ENCODE results near the gene LAMB4. TPM values are rescaled to one million over a fixed set of nuclear protein-coding genes. Genes with fewer than 3 reads are reported as not detected.

The LAMB4 gene
- total and polyA plus RNA-seq, 2 experiments from 2014 or later, result 0.16 TPM; not detected in 1

DNA sequence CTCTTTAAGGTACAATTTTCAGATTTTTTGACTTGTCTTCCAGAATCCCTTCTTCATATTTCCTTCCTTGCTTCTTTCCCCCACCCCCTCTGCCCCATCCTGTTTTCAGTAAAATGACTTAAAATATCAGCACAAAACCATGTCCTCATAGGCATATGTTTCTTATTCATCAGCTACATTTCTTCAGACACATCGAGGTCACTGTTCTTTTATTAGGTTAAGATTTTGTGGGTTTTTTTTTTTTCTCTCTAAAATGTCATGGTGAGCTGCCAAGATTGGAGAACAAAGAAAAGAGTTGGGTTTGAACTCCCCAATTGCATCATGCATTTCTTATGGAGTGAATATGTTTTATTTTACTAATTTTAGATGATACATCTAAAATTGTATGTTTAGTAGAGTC is 35.8 kb downstream of the LAMB4 start:
- Histone ChIP-seq H3K27me3 (replicated peaks; ENCODE audit: insufficient read depth) (no peaks in the 10 kb centered on the region), H3K9me2 (ENCODE audit: insufficient read depth) (no peaks in the 10 kb centered on the region), H3K4me2 (ENCODE audit: unreplicated experiment) (peak overlapping the region; percentile 81), H3K36me3 (ENCODE audit: low read depth) (no peaks in the 10 kb centered on the region), H3K4me1 (ENCODE audit: insufficient read depth) (peaks cover 34% of the 10 kb centered on the region), H3K27ac (peak overlapping the region; percentile 91), H2AFZ (peak overlapping the region; percentile 61), H3K79me2 (ENCODE audit: insufficient read depth) (no peaks in the 10 kb centered on the region), H3F3A (ENCODE audit: insufficient read depth) (peaks cover 34% of the 10 kb centered on the region), H3K9ac (peak overlapping the region; percentile 63), H3K4me3 (peak overlapping the region; percentile 36), H3K9me3 (ENCODE audit: low read depth) (no peaks in the 10 kb centered on the region), H4K20me1 (ENCODE audit: insufficient read depth) (no peaks in the 10 kb centered on the region)
- DNase-seq, result peak; percentile 84
- no peak for TF ChIP-seq EZH2 (IDR thresholded peaks at IDR 0.05; ENCODE audit: insufficient read depth, poor library complexity, severe bottlenecking)
- 0 out of 2 replicates have a peak, but pooled peaks have one; percentile 55 for TF ChIP-seq EZH2phosphoT487 (IDR thresholded peaks at IDR 0.05; ENCODE audit: insufficient read depth, low read depth)
- 0% methylated on average over 1 of the region's 1 CpG for WGBS, 2 experiments (ENCODE audit: low coverage in 1 of 2, low lambda C conversion rate in 2 of 2, missing lambda C conversion rate in 2 of 2)
- in situ Hi-C loops (cut with MboI), result no loop called here

DNA sequence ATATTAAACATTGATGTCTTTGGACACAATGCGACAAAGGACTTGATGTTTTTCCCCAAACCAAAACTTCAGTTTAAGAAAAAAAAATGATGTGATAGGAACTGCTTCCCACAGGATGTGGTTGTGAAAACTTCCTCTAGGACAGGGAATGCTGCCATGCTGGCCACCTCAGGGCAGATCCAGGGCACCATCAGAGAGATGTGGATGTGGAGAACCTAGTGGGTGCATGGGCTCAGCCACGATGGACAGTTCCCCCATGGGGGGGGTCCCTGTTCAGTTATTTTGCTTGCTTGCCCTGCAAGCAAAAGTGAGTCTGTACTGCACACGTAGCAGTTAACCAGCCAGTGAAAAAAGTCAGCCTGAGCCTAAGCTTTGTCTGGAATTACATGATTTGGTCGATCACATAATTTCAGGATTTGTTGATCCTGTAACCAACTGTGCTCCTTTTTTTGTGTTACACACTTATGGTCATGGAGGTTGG is 36.3 kb downstream of the LAMB4 start:
- in situ Hi-C loops (cut with MboI), result no loop called here
- TF ChIP-seq EZH2phosphoT487 (IDR thresholded peaks at IDR 0.05; ENCODE audit: insufficient read depth, low read depth), result no peak
- TF ChIP-seq EZH2 (IDR thresholded peaks at IDR 0.05; ENCODE audit: insufficient read depth, poor library complexity, severe bottlenecking), result no peak
- Histone ChIP-seq H3K9ac (peak overlapping the region; percentile 63), H3K9me2 (ENCODE audit: insufficient read depth) (no peaks in the 10 kb centered on the region), H4K20me1 (ENCODE audit: insufficient read depth) (no peaks in the 10 kb centered on the region), H3K79me2 (ENCODE audit: insufficient read depth) (no peaks in the 10 kb centered on the region), H2AFZ (peak overlapping the region; percentile 61), H3K36me3 (ENCODE audit: low read depth) (no peaks in the 10 kb centered on the region), H3K4me3 (peak overlapping the region; percentile 36), H3K4me1 (ENCODE audit: insufficient read depth) (peaks cover 33% of the 10 kb centered on the region), H3K4me2 (ENCODE audit: unreplicated experiment) (peak overlapping the region; percentile 81), H3K27me3 (replicated peaks; ENCODE audit: insufficient read depth) (no peaks in the 10 kb centered on the region), H3K9me3 (ENCODE audit: low read depth) (no peaks in the 10 kb centered on the region), H3K27ac (peak overlapping the region; percentile 91), H3F3A (ENCODE audit: insufficient read depth) (peaks cover 34% of the 10 kb centered on the region)
- 13 to 24% methylated on average over 4 of the region's 4 CpGs for WGBS, 2 experiments (ENCODE audit: low coverage in 1 of 2, low lambda C conversion rate in 2 of 2, missing lambda C conversion rate in 2 of 2)
- DNase-seq, result peak; percentile 56

DNA sequence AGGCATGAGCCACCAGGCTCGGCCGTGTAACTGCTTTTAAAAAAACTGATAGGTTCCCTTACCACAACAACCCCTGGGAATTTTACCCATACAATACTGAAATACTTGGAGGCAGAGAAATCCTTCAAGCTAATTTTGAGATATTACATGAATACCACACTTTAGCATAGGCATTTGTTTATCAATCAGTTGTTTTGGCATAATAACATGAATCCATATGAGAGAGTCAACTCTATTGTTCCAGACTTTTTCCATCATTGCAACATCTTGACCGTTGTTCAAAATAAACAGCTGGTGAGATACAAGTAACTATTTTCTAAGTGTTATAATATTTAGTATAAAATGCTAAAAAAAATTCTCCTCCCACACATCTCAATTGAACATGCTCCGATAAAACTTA is 36.8 kb downstream of the LAMB4 start:
- TF ChIP-seq EZH2phosphoT487 (IDR thresholded peaks at IDR 0.05; ENCODE audit: insufficient read depth, low read depth) (no peak), EZH2 (IDR thresholded peaks at IDR 0.05; ENCODE audit: insufficient read depth, poor library complexity, severe bottlenecking) (no peak)
- Histone ChIP-seq H3K4me1 (ENCODE audit: insufficient read depth) (peaks cover 38% of the 10 kb centered on the region), H3K9me2 (ENCODE audit: insufficient read depth) (no peaks in the 10 kb centered on the region), H2AFZ (peak overlapping the region; percentile 61; the same call in 1 of the 2 replicates), H3K4me2 (ENCODE audit: unreplicated experiment) (peak overlapping the region; percentile 81), H3K27me3 (replicated peaks; ENCODE audit: insufficient read depth) (no peaks in the 10 kb centered on the region), H3F3A (ENCODE audit: insufficient read depth) (peaks cover 34% of the 10 kb centered on the region), H4K20me1 (ENCODE audit: insufficient read depth) (no peaks in the 10 kb centered on the region), H3K27ac (peak overlapping the region; percentile 91), H3K4me3 (no peak overlapping the region), H3K36me3 (ENCODE audit: low read depth) (no peaks in the 10 kb centered on the region), H3K79me2 (ENCODE audit: insufficient read depth) (no peaks in the 10 kb centered on the region), H3K9me3 (ENCODE audit: low read depth) (no peaks in the 10 kb centered on the region), H3K9ac (peak overlapping the region; percentile 63; the same call in 1 of the 2 replicates)
- DNase-seq, result peak; percentile 40
- WGBS, 2 experiments (ENCODE audit: low coverage in 1 of 2, low lambda C conversion rate in 2 of 2, missing lambda C conversion rate in 2 of 2), result 30 to 31% methylated on average over 4 of the region's 4 CpGs
- in situ Hi-C loops (cut with MboI), result no loop called here

DNA sequence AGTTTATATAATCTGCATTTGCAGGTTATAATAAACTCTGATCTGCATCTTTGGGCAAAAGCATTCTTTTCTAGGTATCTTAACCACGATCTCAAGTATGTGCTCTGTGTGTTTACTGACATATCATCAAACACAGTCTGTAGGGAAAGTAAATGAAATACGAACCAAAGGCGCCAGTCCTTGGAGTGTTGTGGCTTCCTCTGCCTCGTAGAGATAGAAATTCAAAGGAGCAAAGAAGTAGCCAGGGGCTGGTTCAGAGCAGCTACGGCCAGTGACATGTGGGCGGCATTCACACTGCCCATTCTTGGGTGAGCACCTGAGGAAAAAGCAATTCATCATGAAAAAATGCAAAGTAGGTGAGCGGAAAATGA is 38.7 kb downstream of the LAMB4 start:
- H3K9me3 ChIP-seq (ENCODE audit: low read depth), result no peaks in the 10 kb centered on the region
- TF ChIP-seq EZH2phosphoT487 (IDR thresholded peaks at IDR 0.05; ENCODE audit: insufficient read depth, low read depth), result no peak
- no peak for TF ChIP-seq EZH2 (IDR thresholded peaks at IDR 0.05; ENCODE audit: insufficient read depth, poor library complexity, severe bottlenecking)
- WGBS, 2 experiments (ENCODE audit: low coverage in 1 of 2, low lambda C conversion rate in 2 of 2, missing lambda C conversion rate in 2 of 2), result 94 to 97% methylated on average over 7 of the region's 7 CpGs

More for the DNA sequence above, 38.7 kb downstream of the LAMB4 start:
- Histone ChIP-seq H3K79me2 (ENCODE audit: insufficient read depth) (no peaks in the 10 kb centered on the region), H3K9ac (no peak overlapping the region), H2AFZ (no peak overlapping the region), H3K4me2 (ENCODE audit: unreplicated experiment) (no peak overlapping the region), H4K20me1 (ENCODE audit: insufficient read depth) (no peaks in the 10 kb centered on the region), H3F3A (ENCODE audit: insufficient read depth) (peaks cover 34% of the 10 kb centered on the region), H3K36me3 (ENCODE audit: low read depth) (no peaks in the 10 kb centered on the region), H3K4me1 (ENCODE audit: insufficient read depth) (peaks cover 41% of the 10 kb centered on the region), H3K27me3 (replicated peaks; ENCODE audit: insufficient read depth) (no peaks in the 10 kb centered on the region), H3K9me2 (ENCODE audit: insufficient read depth) (no peaks in the 10 kb centered on the region), H3K4me3 (no peak overlapping the region), H3K27ac (no peak overlapping the region)
- in situ Hi-C loops (cut with MboI), result no loop called here
- no peak for DNase-seq

Data from GM23248 (cell line).